ENCODE data around the gene SUMF1. TPM values are rescaled to one million over a fixed set of nuclear protein-coding genes. Genes with fewer than 3 reads are reported as not detected.

Gene SUMF1
- total RNA-seq, 6 experiments from 2014 or later: 15.9 to 32.4 (median 21.3) TPM

- H3K27me3 ChIP-seq: no peaks in the 10 kb centered on the region
- H3K36me3 ChIP-seq: no peaks in the 10 kb centered on the region
- 71% methylated on average over 8 of the region's 8 CpGs for WGBS (ENCODE audit: insufficient coverage, low coverage, low lambda C conversion rate, missing lambda C conversion rate)
- DNase-seq (no peak), ATAC-seq (no peak)
- no peak overlapping the region for H3K27ac ChIP-seq
- no peak for TF ChIP-seq CTCF (IDR thresholded peaks at IDR 0.05)
- no peak overlapping the region for H3K4me3 ChIP-seq
- intact Hi-C loops (cut with DNase I): no loop called here
- H3K9me3 ChIP-seq: no peaks in the 10 kb centered on the region
- H3K4me1 ChIP-seq: peaks cover 0 to 27% (median 0%) of the 10 kb centered on the region in 4 donors
These were observed 41.2 kb upstream of the SUMF1 start for GRCh38 chr3:4508048-4508981.

DNA sequence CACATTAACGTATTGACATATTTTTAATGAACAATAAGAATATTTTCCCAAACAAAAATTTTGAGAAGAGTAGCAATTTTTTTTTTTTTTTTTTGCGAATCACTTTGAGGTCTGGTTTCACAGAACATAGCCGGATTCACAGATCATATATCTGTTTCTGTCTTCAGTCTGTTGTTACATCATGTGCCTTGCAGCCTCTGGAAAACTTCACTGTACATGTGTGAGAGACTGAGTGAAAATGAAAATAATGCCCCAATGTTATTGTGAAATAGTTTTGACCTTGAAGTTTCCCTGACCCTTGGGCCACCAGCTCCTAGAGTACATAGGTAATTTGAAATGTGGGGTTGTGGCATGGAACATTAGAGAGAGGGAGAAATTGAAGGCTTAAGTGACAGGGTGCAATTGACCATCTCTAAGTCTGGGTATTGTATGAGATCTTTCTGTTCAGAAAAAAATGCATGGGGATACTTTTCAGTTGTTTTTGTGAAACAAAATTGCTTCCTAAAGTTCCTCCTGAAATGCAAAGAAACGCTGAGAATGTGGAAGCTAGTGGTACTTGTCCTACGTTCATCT, 40.0 kb upstream of the SUMF1 start:
- TF ChIP-seq CTCF (IDR thresholded peaks at IDR 0.05) (no peak), POLR2A (IDR thresholded peaks at IDR 0.05) (no peak)
- no peak overlapping the region for H3K4me3 ChIP-seq
- 61% methylated on average over 5 of the region's 5 CpGs for WGBS (ENCODE audit: insufficient coverage, low coverage, low lambda C conversion rate, missing lambda C conversion rate)
- intact Hi-C loops (cut with DNase I): no loop called here
- no peaks in the 10 kb centered on the region for H3K9me3 ChIP-seq
- no peaks in the 10 kb centered on the region for H3K36me3 ChIP-seq
- no peak overlapping the region for H3K27ac ChIP-seq
- H3K4me1 ChIP-seq: peaks cover 0 to 27% (median 0%) of the 10 kb centered on the region in 4 donors
- no peaks in the 10 kb centered on the region for H3K27me3 ChIP-seq
- ATAC-seq: peak; percentile 14 to 52 (median 40)
- DNase-seq: no peak

DNA sequence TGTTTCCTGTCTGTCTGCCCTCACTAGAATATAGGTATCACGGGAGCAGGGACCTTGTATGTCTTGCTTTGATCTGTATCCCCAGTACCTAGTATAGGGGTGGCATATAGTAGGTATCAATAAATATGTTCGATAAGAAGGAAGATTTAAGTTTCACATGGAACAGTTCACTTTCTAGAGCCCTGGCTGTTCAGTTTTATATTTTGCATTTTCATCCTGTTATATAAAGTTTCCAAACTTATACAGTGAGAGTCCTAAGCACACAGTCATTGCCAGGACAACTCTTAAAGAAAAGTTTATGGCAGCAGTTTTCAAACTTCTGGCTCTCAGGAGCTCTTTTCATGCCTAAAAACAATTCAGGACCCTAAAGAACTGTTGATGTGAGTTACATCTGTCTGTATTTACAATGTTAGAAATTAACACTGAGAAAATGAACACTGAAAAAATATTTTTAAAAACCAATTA, 39.5 kb upstream of the SUMF1 start:
- ATAC-seq: no peak
- Histone ChIP-seq H3K36me3 (no peaks in the 10 kb centered on the region), H3K4me1 (peaks cover 0 to 27% (median 0%) of the 10 kb centered on the region in 4 donors), H3K27ac (no peak overlapping the region), H3K27me3 (no peaks in the 10 kb centered on the region), H3K4me3 (no peak overlapping the region), H3K9me3 (no peaks in the 10 kb centered on the region)
- TF ChIP-seq POLR2A (IDR thresholded peaks at IDR 0.05): no peak
- TF ChIP-seq CTCF (IDR thresholded peaks at IDR 0.05): no peak
- DNase-seq: no peak
- WGBS (ENCODE audit: insufficient coverage, low coverage, low lambda C conversion rate, missing lambda C conversion rate): 79% methylated on average over 2 of the region's 2 CpGs
- intact Hi-C loops (cut with DNase I): no loop called here

DNA sequence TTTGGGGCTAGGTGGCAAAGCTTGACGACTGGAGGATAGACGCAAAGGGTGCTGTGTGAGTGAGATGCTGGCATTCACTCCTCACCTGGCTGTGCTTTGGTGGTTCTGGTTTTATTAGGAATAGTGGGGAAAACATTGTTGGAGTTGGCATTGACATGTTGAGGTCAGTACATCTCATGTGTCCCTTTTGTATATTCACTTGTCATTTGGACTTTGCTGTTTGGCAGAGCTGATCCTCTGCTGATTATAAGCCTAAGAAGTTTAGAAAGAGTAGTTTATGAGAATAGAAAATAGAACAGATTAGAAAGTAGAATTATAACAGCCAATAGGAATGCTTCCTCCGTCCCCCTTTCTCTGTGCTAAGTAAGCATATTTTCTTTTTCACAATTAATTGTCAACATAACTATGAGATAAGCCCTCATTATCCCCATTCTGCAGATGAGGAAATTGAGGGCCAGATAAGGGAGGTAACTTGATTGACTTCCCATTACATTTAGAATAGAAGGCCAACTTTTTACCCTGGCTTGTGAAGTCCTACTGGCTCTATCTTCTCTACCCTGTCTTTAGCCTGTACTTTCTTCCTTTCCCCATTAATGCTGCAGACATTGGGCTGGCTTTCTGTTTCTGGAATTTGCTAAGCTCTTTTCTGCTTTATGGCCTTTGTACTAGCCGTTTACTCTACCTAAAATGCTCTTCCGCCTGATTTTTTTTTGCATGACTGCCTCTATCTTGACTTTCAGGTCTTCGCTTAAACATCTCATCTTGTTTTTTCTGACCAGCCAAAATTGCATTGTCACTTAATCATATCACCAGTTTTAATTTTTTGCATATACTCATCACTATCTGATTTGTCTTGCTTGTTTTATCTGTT, 38.9 kb upstream of the SUMF1 start:
- intact Hi-C loops (cut with DNase I): no loop called here
- TF ChIP-seq POLR2A (IDR thresholded peaks at IDR 0.05): no peak
- TF ChIP-seq CTCF (IDR thresholded peaks at IDR 0.05): no peak
- no peak for DNase-seq
- Histone ChIP-seq H3K4me1 (peaks cover 0 to 30% (median 0%) of the 10 kb centered on the region in 4 donors), H3K27ac (no peak overlapping the region), H3K9me3 (no peaks in the 10 kb centered on the region), H3K36me3 (no peaks in the 10 kb centered on the region), H3K27me3 (no peaks in the 10 kb centered on the region), H3K4me3 (no peak overlapping the region)
- 51% methylated on average over 6 of the region's 6 CpGs for WGBS (ENCODE audit: insufficient coverage, low coverage, low lambda C conversion rate, missing lambda C conversion rate)
- peak; percentile 61 to 75 (median 66) for ATAC-seq
